GM12872 (cell line): ENCODE data around the gene SAPCD2.

Experiments used
- CTCF ChIP-seq: IDR thresholded peaks from 3 replicates; pipeline ENCODE4 v1.5.1; 2011; ENCODE audit warnings: low read depth, mild to moderate bottlenecking, low read length, moderate library complexity; ENCODE audit not compliant: insufficient read depth

The SAPCD2 gene

GRCh38 chr9:137068539-137069507 is 1.5 kb downstream of the SAPCD2 start:
- TF ChIP-seq CTCF = no peak

GRCh38 chr9:137067860-137068538 is 2.4 kb downstream of the SAPCD2 start:
- TF ChIP-seq CTCF = peak; percentile 84

- TF ChIP-seq CTCF = no peak
Measured at GRCh38 chr9:137066096-137066861, 4.1 kb downstream of the SAPCD2 start.

GRCh38 chr9:137065336-137065967 is 4.9 kb downstream of the SAPCD2 start:
- no peak for TF ChIP-seq CTCF

- TF ChIP-seq CTCF = no peak
Measured at GRCh38 chr9:137064880-137065164, 5.5 kb downstream of the SAPCD2 start.

- peak; percentile 91 for TF ChIP-seq CTCF
Measured at GRCh38 chr9:137064027-137064879, 6.1 kb downstream of the SAPCD2 start.
